22Rv1 (cell line): ENCODE measurements around the gene TTBK1.
A peak's percentile ranks its signal among the peaks of the same experiment; 100 is the strongest.

Experiments
- ZFX ChIP-seq: fragments of 450-650 bp; IDR thresholded peaks from 2 replicates; pipeline ENCODE4 v1.6.1; 2017; ENCODE audit warnings: antibody characterized with exemption, borderline replicate concordance
- TF ChIP-seq, protein P1 (sequence below): fragments of 450-650 bp; IDR thresholded peaks from 2 replicates; pipeline ENCODE4 v1.5.1; 2017; ENCODE audit warnings: mild to moderate bottlenecking

DNA sequence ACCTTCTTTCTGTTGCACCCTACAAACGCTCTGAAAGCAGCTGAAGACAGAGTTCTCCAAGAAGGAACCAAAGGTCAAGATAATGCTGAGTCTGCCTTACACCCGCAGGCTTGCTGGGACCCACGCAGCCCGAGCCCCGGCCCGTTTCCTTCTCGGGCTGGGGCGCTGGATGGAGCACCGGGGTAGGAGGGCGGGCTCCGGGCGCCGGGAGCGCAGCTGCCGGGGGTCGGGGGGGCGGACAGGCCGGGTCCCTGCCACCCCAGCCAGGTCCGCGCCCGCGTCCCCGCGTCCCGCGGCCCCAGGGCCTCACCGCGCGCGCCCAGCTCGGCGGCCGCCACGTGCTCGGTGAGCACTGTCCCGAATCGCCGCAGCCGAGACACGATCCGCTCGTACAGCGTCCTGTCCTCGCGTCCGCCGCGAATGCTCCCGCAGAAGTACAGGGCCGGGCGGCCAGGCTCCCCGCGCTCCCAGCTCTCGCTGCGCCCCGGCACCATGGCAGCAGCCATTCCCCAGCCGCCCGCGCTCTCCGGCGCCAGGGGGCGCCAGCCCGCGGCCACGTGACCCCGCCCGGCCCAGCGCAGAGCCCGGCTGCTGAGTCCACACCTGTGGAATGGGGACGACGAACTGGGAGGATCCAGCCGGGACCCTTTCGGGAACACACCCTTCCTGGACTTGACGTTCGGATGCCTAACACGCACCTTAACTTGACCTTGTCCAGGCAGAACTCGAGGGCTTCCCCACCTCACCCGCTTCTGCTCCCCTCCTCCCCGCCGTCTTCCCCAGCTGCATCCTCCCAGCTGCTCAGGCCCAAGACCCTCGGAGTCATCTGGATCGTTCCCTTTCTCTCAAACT, 14.1 kb upstream of the TTBK1 start, which contains the start of gene DNPH1:
- TF ChIP-seq, protein P1, sequence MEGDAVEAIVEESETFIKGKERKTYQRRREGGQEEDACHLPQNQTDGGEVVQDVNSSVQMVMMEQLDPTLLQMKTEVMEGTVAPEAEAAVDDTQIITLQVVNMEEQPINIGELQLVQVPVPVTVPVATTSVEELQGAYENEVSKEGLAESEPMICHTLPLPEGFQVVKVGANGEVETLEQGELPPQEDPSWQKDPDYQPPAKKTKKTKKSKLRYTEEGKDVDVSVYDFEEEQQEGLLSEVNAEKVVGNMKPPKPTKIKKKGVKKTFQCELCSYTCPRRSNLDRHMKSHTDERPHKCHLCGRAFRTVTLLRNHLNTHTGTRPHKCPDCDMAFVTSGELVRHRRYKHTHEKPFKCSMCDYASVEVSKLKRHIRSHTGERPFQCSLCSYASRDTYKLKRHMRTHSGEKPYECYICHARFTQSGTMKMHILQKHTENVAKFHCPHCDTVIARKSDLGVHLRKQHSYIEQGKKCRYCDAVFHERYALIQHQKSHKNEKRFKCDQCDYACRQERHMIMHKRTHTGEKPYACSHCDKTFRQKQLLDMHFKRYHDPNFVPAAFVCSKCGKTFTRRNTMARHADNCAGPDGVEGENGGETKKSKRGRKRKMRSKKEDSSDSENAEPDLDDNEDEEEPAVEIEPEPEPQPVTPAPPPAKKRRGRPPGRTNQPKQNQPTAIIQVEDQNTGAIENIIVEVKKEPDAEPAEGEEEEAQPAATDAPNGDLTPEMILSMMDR: peak; percentile 96
- no peak for TF ChIP-seq ZFX
